GM13977 (cell line): ENCODE results near the gene SOX14.

ENCODE experiments used
- DNase-seq: peaks from one replicate; pipeline ENCODE4 v3.0.0; 2012; ENCODE audit warnings: low spot score
- in situ Hi-C: fragments of 300-500 bp; cut with MboI; formaldehyde crosslinking; loops from one replicate; pipeline ENCODE4 v1.12.0; 2022; ENCODE audit warnings: low sequenced_read_pairs, low pct_unique_long_range_greater_than_20kb, mixed read lengths, inconsistent platforms; ENCODE audit not compliant: unreplicated experiment
- TF ChIP-seq, protein P1 (sequence below): IDR thresholded peaks from 2 replicates; pipeline ENCODE4 v1.5.1; 2012; ENCODE audit warnings: mild to moderate bottlenecking, control low read depth; ENCODE audit not compliant: insufficient read depth; ENCODE audit errors: extremely low read depth, missing control alignments

Gene SOX14

DNA sequence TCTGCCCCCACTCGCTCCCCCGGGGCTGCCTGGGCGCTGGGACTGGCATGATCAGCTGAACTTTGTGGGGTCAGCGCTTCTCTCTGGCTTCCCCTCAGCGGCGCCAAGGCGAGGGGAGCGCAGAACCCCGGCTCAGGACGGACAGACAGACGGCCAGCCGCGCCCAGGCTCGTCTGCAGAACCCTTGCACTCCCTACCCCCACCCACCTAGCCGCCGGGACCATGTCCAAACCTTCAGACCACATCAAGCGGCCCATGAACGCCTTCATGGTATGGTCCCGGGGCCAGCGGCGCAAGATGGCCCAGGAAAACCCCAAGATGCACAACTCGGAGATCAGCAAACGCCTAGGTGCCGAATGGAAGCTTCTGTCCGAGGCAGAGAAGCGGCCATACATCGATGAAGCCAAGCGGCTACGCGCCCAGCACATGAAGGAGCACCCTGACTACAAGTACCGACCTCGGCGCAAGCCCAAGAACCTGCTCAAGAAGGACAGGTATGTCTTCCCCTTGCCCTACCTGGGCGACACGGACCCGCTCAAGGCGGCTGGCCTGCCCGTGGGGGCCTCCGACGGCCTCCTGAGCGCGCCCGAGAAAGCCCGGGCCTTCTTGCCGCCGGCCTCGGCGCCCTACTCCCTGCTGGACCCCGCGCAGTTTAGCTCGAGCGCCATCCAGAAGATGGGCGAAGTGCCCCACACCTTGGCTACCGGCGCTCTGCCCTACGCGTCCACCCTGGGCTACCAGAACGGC, 621 bp downstream of the SOX14 start:
- TF ChIP-seq, protein P1, sequence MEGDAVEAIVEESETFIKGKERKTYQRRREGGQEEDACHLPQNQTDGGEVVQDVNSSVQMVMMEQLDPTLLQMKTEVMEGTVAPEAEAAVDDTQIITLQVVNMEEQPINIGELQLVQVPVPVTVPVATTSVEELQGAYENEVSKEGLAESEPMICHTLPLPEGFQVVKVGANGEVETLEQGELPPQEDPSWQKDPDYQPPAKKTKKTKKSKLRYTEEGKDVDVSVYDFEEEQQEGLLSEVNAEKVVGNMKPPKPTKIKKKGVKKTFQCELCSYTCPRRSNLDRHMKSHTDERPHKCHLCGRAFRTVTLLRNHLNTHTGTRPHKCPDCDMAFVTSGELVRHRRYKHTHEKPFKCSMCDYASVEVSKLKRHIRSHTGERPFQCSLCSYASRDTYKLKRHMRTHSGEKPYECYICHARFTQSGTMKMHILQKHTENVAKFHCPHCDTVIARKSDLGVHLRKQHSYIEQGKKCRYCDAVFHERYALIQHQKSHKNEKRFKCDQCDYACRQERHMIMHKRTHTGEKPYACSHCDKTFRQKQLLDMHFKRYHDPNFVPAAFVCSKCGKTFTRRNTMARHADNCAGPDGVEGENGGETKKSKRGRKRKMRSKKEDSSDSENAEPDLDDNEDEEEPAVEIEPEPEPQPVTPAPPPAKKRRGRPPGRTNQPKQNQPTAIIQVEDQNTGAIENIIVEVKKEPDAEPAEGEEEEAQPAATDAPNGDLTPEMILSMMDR = no peak
- in situ Hi-C loops = no loop called here
- DNase-seq = peak; percentile 24

DNA sequence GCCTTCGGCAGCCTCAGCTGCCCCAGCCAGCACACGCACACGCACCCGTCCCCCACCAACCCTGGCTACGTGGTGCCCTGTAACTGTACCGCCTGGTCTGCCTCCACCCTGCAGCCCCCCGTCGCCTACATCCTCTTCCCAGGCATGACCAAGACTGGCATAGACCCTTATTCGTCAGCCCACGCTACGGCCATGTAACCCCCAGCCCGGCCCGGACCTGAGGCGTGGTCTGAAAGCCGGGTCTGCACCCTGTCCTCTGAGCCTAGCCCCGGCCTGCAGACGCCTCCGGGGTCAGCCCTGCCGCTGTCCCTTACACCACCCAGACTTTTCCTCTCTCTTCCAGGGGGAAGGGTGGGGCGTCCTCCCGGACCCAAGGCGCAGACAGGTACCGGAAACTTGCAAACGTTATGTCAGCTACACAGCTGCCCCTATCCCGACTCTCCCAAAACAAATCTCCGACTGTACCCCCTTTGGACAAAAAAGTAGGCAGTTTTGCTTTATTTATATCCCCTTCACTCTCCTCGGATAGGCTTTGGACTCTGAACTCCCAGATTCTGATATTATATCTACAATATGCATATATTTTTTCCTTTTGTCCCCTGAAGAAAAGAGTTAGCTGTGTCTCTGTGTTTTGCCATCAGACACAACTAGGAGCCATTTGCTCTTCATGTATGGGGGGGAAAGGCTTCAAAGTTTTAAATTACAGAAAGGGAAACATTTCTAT, 1.4 kb downstream of the SOX14 start:
- DNase-seq = peak; percentile 16
- in situ Hi-C loops = no loop called here
- TF ChIP-seq, protein P1 = no peak

DNA sequence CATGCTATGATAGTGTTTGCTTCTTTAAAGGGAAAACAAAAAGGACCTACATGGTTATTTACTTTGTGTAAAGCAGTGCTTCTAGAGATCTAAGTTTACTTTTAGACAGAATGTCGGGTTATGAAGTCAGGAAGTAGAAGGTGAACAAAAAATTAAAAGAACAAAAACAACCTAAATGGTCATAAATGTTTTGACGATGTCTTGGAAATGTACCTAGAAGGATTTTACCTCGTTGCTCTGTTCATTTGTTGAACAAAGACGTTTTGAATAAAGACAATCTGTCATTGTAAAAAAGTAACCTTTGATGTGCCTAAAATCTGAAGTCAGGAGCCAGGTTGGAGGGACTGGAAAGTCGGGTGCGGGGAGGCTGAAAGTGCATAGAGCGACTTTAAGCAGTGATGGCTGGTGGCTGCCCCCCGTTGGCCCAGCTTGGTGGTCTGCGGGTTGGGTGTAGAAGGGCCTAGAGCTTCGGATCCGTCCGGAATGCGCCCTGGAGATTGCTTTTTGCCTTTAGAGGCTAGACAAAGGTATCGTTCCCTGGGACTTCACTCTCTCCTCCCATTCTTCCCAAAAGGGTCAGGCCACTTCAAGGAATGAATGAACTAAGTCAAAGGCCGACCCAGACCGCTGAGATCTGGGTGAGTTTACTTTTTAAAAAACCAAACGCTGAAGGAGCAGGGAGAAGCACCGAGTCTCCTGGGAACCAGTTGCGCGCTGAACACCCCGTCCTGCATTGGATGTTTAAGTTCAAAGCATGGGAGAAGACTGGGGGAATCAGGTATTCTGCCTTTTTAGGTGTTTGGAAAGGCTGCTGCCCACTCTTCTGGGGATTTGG, 2.1 kb downstream of the SOX14 start:
- in situ Hi-C loops = no loop called here
- TF ChIP-seq, protein P1 = no peak
- DNase-seq = peak; percentile 13

DNA sequence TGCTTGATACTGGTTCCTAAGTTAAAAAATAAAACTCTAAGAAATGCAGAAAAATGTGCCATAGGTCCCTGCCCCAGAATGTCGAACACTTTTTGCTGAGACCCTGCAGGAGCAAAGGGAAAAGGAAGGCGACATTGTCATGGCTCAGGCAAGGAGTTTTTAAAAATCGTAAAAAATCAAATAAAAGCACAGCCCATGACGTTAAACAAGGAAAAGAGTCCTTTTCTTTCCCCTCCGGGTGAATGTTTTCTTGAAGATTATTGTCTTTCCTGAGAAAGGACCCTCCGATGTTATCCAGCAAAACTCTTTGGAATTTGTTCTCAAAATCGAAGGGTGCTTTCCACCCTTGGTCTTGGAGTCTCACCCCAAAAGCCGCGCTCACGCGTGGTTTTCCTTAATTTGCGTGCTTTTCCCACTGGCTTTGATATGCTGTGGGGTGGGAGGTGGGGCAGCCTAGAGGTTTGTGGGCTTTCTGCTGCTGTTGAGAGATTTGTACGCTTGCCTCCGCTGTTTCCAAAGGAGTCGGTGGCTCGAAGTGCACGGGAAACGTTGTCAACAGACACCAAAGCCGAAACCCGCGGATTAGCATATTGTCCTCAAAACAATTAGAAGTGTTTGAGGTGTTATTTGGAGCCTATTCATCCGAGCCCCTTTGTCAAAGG, 2.9 kb downstream of the SOX14 start:
- peak; percentile 7 for DNase-seq
- TF ChIP-seq, protein P1 = no peak
- in situ Hi-C loops = no loop called here

DNA sequence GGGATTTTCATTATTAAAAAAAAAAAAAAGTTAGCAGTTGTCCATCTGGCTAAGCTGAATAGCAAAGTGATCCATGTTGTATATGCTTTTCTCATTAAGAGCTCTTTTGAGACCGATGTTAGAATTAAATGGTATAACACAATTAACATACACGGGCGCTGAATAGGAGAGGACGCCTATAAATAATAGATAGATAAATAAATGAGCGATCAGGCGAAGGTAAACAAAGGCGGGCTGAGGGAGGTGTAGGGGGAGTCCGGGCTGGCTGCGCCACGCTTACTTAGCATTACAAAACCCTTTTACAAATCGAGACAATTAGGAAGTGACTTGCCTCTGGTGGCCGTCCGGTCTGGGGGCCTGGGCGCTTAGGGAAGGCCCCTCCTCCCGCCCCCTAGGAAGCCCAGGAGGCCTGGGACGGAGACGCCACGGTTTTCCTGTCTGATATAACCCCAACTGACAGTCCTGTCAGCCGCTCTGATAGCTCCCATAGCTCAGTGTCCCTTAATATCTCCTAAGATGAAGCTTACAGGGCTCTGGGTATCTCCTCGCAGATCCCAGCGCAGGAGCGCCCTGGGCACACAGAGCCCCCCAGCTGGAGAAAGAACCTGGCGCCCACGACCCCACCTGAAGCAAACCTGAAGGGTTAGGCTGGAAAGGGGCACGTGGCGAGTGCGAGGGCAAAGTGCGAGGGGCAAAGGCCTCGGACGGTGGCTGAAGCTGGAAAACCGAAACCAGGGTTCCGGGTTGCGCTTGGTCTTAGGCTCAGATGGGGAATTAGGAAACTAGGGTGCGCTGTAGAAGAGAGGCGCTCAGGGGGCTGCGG, 3.6 kb downstream of the SOX14 start:
- TF ChIP-seq, protein P1 = no peak
- DNase-seq = peak; percentile 10
- in situ Hi-C loops = no loop called here
